Fibroblast of the aortic adventitia (primary cell): ENCODE results near the gene TMEM81. TPM values are rescaled to one million over a fixed set of nuclear protein-coding genes. Genes with fewer than 3 reads are reported as not detected.

Experiments
- DNase-seq: peaks from one replicate; pipeline ENCODE4 v3.0.0-alpha.2; 2010; ENCODE audit warnings: low read depth
- H3K4me3 ChIP-seq: 2 replicates; pipeline ENCODE4 v1.5.1; 2011; ENCODE audit warnings: low read depth, mild to moderate bottlenecking, control low read depth, low read length, moderate library complexity
- CTCF ChIP-seq: IDR thresholded peaks from 2 replicates; pipeline ENCODE4 v1.5.1; 2011; ENCODE audit warnings: mild to moderate bottlenecking, low read length, control low read depth, inconsistent platforms; ENCODE audit not compliant: insufficient read depth
- total RNA-seq: library from RNA; depleted of rRNA; stranded (reverse); fragments of >200 nt; gene quantifications from 2 replicates; pipeline ENCODE4 v1.2.3, GENCODE V29; 2012; ENCODE audit warnings: low replicate concordance

TMEM81 gene
- total RNA-seq, 1 donor: 2.0 TPM

GRCh38 chr1:205058853-205059252 is 25.4 kb downstream of the TMEM81 start:
- DNase-seq: no peak
- H3K4me3 ChIP-seq: no peak overlapping the region
- no peak for TF ChIP-seq CTCF

DNA sequence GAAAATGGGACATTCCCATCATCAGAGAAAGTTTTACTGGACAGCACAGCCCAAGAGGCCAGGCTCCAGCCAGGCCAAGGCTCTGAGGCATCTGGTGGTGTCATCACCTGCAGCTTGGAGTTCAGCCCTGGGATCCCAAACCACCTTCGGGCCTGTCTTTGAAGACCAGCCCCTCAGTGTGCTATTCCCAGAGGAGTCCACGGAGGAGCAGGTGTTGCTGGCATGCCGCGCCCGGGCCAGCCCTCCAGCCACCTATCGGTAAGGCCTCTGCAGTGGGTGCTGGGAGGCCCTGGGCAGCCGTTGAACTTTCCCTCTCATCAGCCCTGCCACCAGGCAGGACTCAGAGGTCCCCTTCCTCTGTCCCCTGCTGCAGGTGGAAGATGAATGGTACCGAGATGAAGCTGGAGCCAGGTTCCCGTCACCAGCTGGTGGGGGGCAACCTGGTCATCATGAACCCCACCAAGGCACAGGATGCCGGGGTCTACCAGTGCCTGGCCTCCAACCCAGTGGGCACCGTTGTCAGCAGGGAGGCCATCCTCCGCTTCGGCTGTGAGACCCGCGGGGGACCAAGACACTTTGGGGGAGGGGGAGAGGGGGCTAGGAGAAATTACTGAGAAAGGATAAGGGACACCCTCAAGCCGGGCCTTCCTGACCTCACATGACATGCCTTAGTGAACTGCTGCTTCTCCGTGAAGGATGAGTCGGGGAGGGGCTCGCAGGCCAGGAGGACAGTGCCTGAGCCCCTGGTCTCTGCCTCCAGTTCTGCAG is 26.3 kb downstream of the TMEM81 start:
- no peak overlapping the region for H3K4me3 ChIP-seq
- TF ChIP-seq CTCF: no peak
- DNase-seq: no peak

GRCh38 chr1:205056956-205057568 is 27.2 kb downstream of the TMEM81 start:
- DNase-seq: no peak
- no peak overlapping the region for H3K4me3 ChIP-seq
- no peak for TF ChIP-seq CTCF

- DNase-seq: no peak
- no peak for TF ChIP-seq CTCF
- no peak overlapping the region for H3K4me3 ChIP-seq
Measured at GRCh38 chr1:205056188-205056611, 28.1 kb downstream of the TMEM81 start.

DNA sequence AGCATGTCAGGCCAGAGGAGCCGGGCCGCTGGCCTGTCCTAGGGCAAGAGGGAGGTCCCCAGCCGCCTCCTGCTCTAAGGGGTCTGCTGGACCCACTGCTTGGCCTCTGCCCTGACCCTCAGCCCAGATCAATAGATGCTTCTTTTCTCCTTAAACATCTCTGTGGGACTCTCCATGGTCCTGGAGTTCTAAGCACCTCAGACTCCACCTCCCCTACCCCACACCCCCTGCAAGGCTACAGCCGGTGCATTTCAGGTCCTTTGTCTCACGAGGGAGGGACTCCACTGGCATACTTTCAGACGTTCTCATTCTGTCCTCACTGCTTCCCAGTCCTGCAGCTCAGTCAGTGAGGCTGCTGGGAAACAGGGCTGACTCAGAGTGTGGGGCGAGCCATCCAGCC is 30.2 kb downstream of the TMEM81 start:
- no peak for TF ChIP-seq CTCF
- DNase-seq: no peak
- no peak overlapping the region for H3K4me3 ChIP-seq

- no peak overlapping the region for H3K4me3 ChIP-seq
- DNase-seq: no peak
- TF ChIP-seq CTCF: no peak
Measured at GRCh38 chr1:205053296-205053695, 31.0 kb downstream of the TMEM81 start.
